DMS114 treated with DMSO at 0.1 percent for 48 hours (cell line): ENCODE results near the gene TTC33.
"Not testable (repeated sequence)": the region's sequence is repeated elsewhere in the genome, so short reads cannot be mapped to it uniquely, and the experiment has no call there.

Experiments used
- DNase-seq: peaks from one replicate; lab custom pipeline; 2025; ENCODE audit not compliant: unreplicated experiment; lab: John Stamatoyannopoulos, UW

TTC33 gene

GRCh38 chr5:40755407-40756365 is at the start of gene TTC33:
TSS of gene TTC33 (minus strand) at chr5:40755961. CDS start at chr5:40747018, 8,943 bp downstream.
- peak; percentile 90 for DNase-seq

- DNase-seq, result no peak
Measured at GRCh38 chr5:40801771-40802562, 46.2 kb upstream of the TTC33 start.

DNA sequence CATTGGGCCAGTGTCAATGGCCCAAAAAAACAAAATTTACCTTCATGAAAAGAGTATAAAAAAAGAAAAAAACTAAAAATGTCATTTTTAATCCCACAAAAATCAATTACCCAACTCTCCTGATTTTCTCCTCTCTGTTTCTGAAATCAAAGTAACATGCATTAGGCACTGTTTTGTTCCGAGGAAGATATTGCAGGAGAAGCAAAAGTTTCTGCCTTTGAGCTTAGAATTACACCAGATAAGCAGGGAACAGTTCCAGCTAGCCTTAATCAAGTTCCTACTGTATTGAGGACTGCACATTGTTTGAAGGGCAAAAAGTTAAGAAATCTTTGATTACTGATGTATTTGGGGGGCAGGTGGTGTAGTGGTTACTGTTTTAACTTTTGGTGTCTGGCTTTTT is 43.5 kb upstream of the TTC33 start:
- DNase-seq, result no peak

DNA sequence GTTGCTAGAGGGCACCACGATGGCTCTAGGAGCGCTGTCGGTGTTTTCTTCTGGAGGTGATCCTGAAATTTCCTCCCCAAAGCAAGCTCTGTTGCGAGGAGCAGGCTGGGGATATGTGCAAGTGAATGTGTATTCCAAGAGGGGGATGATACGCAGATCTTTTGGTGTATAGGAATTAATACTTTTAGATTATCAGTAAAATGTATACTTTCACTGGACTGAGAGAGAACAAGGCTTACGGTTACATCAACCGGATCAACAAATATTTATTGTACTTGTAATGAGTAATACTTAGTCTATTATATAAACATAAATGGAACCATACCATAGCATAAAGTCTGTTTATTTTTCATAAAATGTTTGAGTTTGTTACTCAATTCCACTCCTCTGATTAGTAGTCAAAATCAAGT is 43.0 kb upstream of the TTC33 start:
- no peak for DNase-seq

DNA sequence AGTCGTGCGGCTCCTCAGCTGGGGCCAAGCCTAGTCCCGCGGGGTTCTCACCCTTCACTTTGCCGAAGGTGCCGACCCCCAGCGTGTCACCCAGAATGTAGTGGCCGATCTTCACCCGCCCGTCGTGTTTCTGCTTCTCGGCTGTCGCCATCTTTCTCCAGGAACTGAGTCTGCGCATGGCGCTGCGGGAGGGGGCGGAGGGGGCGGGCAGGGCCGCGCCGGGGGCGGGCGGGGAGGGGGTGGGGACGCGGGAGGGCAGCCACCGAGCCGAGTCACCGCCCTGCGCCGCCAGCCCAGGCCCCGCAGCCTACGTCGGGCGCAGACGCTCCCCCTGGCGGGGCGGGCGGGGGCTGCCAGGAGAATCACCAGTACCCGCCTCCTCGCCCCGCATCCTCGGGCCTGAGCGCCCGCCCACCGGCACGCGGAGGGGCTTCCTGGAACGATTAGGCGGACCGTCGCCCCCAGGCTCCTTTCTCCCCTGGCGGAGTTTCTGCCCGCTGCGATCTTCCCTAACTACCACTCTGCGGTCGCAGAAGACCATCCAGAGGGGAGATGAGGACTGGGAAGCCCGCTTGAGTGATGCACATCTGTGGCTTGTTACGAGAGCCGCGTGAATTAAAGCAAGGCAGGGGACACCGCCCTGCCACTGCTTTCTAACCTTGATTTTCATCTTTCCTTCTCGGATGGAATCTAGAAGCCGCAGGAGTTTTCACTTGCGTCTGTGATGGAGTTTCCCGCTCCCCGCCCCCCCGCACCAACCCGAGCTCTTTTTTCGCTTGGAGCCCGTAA is 42.4 kb upstream of the TTC33 start, which contains the start of gene PRKAA1:
Gene PRKAA1, minus strand, starts transcription at position 363 of the 789 bp plus-strand sequence. Its CDS starts 185 bp downstream, at position 178.
- peak; percentile 79 for DNase-seq

GRCh38 chr5:40797273-40798011 is 41.7 kb upstream of the TTC33 start:
- DNase-seq, result peak; percentile 41

- DNase-seq, result no peak
Measured at GRCh38 chr5:40796487-40796889, 40.7 kb upstream of the TTC33 start.

DNA sequence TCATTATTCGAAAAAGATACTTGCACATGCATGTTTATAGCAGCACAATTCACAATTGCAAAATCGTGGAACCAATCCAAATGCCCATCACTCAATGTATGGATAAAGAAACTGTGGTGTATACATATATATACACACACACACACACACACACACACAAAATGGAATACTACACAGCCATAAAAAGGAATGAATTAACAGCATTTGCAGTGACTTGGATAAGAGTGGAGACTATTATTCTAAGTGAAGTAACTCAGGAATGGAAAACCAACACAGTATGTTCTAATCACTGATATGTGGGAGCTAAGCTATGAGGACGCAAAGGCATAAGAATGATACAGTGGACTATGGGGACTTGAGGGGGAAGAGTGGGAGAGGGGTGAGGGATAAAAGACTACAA is 39.1 kb upstream of the TTC33 start:
- DNase-seq, result not testable (repeated sequence)

DNA sequence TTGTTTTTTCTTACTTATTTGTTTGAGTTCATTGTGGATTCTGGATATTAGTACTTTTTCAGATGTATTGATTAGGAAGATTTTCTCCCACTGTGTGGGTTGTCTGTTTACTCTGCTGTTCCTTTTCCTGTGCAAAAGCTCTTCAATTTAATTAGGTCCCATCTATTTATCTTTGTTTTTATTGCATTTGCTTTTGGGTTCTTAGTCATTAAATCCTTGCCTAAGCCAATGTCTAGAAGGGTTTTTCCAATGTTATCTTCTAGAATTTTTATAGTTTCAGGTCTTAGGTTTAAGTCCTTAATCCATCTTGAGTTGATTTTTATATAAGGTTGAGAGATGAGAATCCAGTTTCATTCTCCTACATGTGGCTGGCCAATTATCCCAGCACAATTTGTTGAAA is 38.6 kb upstream of the TTC33 start:
- DNase-seq, result not testable (repeated sequence)

DNA sequence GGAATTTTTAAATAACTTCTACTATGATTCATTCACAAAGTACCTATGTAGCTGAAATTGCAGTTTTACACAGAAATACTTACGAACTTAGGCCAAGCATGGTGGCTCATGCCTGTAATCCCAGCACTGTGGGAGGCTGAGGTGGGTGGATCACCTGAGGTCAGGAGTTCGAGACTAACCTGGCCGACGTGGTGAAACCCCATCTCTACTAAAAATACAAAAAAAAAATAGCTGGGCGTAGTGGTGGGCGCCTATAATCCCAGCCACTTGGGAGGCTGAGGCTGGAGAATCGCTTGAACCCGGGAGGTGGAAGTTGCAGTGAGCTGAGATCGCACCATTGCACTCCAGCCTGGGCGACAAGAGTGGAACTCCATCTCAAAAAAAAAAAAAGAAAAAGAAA is 36.9 kb upstream of the TTC33 start:
- not testable (repeated sequence) for DNase-seq

DNA sequence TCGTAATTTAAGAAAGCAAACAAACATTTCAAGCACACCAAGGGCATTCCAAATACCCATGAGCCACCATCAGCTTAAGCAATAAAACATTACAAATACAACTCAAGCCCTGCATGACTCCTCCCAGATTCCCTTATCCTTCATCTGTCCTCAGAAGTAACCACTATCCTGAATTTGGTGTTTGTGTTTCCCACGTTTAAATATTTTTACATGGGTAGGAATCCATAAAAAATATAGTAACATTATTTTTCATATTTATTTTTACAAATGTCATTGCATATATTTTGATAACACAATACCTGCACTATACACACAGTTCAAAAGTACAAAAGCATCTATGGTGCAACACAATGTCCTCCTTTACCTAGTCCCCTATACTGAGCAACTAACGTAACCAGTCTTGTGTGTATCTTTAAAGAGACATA is 36.0 kb upstream of the TTC33 start:
- no peak for DNase-seq

GRCh38 chr5:40790947-40791593 is 35.3 kb upstream of the TTC33 start:
- DNase-seq, result no peak

DNA sequence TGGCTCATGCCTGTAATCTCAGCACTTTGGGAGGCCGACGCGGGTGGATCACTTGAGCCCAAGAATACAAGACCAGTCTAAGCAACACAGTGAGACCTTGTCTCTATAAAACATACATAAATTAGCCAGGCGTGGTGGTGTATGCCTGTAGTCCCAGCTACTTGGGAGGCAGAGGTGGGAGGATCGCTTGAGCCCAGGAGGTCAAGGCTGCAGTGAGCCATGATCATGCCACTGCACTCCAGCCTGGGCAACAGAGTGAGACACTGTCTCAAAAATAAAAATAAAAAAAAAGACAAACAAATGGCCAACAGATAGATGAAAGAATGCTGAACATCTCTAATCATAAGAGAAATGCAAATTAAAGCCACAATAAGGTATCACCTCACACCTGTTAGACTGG is 33.2 kb upstream of the TTC33 start:
- DNase-seq, result not testable (repeated sequence)

GRCh38 chr5:40787986-40788385 is 32.2 kb upstream of the TTC33 start:
- DNase-seq, result no peak

DNA sequence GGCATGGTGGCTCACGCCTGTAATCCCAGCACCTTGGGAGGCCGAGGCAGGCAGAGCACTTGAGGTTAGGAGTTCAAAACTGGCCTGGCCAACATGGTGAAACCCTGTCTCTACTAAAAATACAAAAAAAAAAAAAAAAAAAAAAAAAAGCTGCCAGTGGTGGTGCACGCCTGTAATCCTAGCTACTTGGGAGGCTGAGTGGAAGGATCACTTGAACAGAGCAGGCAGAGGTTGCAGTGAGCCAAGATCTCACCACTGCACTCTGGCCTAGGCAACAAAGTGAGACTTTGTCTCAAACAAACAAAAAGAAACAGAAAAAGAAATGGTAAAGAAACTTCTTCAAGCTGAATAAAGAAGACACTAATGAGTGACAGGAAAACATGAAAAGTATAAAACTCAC is 30.9 kb upstream of the TTC33 start:
- DNase-seq, result not testable (repeated sequence)

- DNase-seq, result no peak
Measured at GRCh38 chr5:40784916-40785315, 29.2 kb upstream of the TTC33 start.

DNA sequence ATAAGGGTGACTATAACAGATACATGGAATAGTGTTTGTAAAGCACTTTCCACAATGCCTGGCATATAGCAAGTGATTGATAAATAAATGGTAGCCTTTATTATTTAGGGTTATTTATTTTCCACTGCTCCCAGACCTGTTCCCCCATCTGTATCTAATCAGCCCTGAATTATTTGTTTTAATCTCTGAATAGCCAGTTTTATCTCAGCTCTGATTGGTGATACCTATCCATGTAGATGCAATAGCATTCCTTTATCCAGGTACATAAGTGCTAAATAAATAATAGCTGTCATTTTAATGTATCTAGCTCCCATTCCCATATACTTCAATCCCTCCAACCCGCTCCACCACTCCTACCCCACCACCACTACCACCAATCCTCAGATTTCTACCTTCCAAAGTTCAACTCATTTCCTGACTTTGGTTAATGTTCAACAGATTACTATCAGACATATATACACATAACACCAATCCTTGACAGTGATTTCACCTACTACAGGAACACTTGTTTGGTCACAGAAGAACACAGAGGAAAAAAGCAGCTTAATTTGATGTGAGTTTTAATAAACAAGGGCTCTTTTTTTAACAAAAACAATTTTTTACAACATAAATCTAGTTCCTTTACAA is 28.4 kb upstream of the TTC33 start:
- DNase-seq, result no peak

GRCh38 chr5:40781843-40782409 is 26.2 kb upstream of the TTC33 start:
- DNase-seq, result no peak

- no peak for DNase-seq
Measured at GRCh38 chr5:40780858-40781257, 25.1 kb upstream of the TTC33 start.
